Activated T-cell treated with anti-CD3 and anti-CD28 coated beads for 48 hours (primary cell): ENCODE data around the gene GATC.

Experiments
- DNase-seq: peaks from one replicate; pipeline ENCODE4 v3.0.0-alpha.2; 2020; ENCODE audit warnings: low read depth

The GATC gene

GRCh38 chr12:120497524-120498150, 51.4 kb downstream of the GATC start:
- DNase-seq = no peak

- no peak for DNase-seq
Measured at GRCh38 chr12:120498870-120499515, 52.7 kb downstream of the GATC start.

GRCh38 chr12:120500581-120500980, 54.3 kb downstream of the GATC start:
- no peak for DNase-seq

- DNase-seq = no peak
Measured at GRCh38 chr12:120504587-120504986, 58.3 kb downstream of the GATC start.

- no peak for DNase-seq
Measured at GRCh38 chr12:120508537-120508936, 62.3 kb downstream of the GATC start.
